Left cardiac atrium (tissue), 4 donors: ENCODE results near the gene CGREF1. TPM values are rescaled to one million over a fixed set of nuclear protein-coding genes. Genes with fewer than 3 reads are reported as not detected.
A peak's percentile ranks its signal among the peaks of the same experiment; 100 is the strongest.
"Not testable (repeated sequence)": the region's sequence is repeated elsewhere in the genome, so short reads cannot be mapped to it uniquely, and the experiment has no call there.

ENCODE experiments used
- ATAC-seq, 2 donors: fragments of 200-7000 bp; cut with Tn5 transposase; one replicate each; pipeline ENCODE4 v1.9.1; 2020; ENCODE audit warnings: mild to moderate bottlenecking in 2 of 2, moderate library complexity in 2 of 2
- DNase-seq: peaks from one replicate; pipeline ENCODE4 v3.0.0-alpha.2; 2020
- intact Hi-C, 2 donors: fragments of 100-400 bp; cut with DNase I; formaldehyde crosslinking; loops; one replicate each; pipeline versions ENCODE4 v1.14.1 to v1.15.1; 2022 to 2023
- total RNA-seq, 2 donors: library from RNA; stranded (reverse); fragmentation: NEBNext Ultra II Directional; extraction: Animal tissue kit (Norgen Biotek cat#: 25700); gene quantifications; one replicate each; pipeline ENCODE4 v1.2.1, GENCODE V29; 2021
- donor health status: DM: no; HTN: yes; CAD: no.
- donor health status: DM: no; HTN: yes; CAD: no; lungs with severe emphysema.
- donor health status: DM: yes; HTN: yes; CAD: no.
- donor health status: Dilated cardiomyopathy.

CGREF1 gene
- total RNA-seq, 2 donors from 2014 or later = 5.6 to 5.9 TPM

DNA sequence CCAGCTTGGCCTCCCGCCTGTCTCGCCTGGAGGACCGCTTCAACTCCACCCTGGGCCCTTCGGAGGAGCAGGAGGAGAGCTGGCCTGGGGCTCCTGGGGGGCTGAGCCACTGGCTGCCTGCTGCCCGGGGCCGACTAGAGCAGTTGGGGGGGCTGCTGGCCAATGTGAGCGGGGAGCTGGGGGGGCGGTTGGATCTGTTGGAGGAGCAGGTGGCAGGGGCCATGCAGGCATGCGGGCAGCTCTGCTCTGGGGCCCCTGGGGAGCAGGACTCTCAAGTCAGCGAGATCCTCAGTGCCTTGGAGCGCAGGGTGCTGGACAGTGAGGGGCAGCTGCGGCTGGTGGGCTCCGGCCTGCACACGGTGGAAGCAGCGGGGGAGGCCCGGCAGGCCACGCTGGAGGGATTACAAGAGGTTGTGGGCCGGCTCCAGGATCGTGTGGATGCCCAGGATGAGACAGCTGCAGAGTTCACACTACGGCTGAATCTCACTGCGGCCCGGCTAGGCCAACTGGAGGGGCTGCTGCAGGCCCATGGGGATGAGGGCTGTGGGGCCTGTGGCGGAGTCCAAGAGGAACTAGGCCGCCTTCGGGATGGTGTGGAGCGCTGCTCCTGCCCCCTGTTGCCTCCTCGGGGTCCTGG lies 36.0 kb downstream of the CGREF1 start:
- intact Hi-C loops = loop anchor here (10.0 kb wide), 2 partner anchors 48 to 118 kb away; partner anchors contain the start of gene TMEM214 (in 2 of the 2)
- no peak for DNase-seq
- no peak for ATAC-seq

DNA sequence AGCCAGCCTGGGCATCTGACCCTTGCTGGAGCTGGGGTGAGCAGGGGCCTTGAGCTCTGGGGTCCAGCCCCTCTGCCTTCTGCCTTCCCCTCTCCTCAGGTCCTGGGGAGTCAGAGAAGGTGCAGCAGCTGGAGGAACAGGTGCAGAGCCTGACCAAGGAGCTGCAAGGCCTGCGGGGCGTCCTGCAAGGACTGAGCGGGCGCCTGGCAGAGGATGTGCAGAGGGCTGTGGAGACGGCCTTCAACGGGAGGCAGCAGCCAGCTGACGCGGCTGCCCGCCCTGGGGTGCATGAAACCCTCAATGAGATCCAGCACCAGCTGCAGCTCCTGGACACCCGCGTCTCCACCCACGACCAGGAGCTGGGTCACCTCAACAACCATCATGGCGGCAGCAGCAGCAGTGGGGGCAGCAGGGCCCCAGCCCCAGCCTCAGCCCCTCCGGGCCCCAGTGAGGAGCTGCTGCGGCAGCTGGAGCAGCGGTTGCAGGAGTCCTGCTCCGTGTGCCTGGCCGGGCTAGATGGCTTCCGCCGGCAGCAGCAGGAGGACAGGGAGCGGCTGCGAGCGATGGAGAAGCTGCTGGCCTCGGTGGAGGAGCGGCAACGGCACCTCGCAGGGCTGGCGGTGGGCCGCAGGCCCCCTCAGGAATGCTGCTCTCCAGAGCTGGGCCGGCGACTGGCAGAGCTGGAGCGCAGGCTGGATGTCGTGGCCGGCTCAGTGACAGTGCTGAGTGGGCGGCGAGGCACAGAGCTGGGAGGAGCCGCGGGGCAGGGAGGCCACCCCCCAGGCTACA lies 36.8 kb downstream of the CGREF1 start:
- intact Hi-C loops = loop anchor here (10.0 kb wide), 2 partner anchors 47 to 117 kb away; partner anchors contain the start of gene TMEM214 (in 2 of the 2)
- DNase-seq (no peak), ATAC-seq (no peak)

DNA sequence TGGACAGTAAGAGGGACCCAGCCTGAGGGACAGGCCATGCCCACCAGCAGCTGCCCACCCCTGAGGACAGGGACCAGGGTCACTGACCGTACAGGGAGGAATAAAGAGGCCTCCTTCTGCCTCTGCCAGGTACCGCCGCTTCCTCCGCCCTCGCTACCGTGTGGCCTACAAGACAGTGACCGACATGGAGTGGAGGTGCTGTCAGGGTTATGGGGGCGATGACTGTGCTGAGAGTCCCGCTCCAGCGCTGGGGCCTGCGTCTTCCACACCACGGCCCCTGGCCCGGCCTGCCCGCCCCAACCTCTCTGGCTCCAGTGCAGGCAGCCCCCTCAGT lies 38.4 kb downstream of the CGREF1 start:
- intact Hi-C loops = loop anchor here (10.0 kb wide), 2 partner anchors 46 to 116 kb away; partner anchors contain the start of gene TMEM214 (in 2 of the 2)
- no peak for ATAC-seq
- no peak for DNase-seq

DNA sequence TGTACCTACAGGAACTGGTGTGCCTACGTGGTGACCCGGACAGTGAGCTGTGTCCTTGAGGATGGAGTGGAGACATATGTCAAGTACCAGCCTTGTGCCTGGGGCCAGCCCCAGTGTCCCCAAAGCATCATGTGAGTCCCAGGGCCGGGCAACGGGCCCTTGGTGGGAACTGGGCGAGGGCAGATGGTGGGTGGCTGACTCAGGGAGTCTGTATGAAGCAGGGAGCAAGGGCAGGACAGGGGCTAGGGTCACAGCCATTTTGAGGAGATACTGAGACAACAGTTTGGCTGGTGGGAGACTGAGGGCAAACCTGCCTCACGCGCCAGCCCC lies 38.8 kb downstream of the CGREF1 start:
- ATAC-seq = no peak
- DNase-seq = no peak
- intact Hi-C loops = loop anchor here (10.0 kb wide), 2 partner anchors 45 to 115 kb away; partner anchors contain the start of gene TMEM214 (in 2 of the 2)

DNA sequence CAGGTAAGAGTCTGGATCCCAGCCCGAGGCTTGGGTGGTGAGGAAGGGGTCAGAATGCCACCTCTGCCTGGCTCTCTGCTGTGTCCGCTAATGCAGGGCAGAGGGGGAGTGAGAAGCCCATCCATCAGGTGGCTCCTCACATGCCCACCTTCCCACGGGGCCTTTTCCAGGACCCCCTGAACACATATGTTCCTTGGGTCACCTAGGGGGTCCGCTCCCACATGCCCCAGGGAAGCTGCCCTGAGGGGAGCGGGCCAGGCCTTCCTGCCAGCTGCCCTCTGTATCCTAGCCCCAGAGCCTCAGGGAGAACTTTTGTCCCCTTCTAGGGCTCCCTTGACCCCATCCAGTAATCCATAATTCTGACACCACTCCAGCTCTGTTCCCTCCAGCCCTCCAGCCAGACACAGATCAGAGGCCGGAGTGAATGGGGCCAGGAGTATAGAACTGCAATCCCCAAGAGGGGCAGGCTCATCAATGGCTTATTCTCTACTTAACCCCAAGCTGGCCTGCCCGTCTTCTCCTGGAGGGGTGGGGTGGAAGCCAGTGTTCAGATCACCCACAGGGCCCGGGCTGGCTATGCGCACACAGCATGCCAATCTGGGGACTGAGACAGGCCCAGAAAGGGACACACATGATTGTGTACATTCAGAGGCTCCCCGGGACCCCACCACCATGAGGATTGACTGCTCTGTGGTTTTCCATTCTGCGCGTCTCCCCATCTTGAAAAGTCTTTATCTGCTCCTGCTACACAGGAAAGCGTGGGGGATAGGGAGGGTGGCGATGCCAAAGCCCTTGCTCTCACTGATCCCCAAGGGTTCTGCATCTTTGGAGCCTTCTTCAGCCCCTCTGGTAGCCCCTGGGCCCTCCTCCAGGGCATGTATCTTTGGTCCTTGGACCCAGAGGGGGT lies 39.4 kb downstream of the CGREF1 start:
- no peak for ATAC-seq
- intact Hi-C loops = loop anchor here (10.0 kb wide), 2 partner anchors 45 to 115 kb away; partner anchors contain the start of gene TMEM214 (in 2 of the 2)
- no peak for DNase-seq

DNA sequence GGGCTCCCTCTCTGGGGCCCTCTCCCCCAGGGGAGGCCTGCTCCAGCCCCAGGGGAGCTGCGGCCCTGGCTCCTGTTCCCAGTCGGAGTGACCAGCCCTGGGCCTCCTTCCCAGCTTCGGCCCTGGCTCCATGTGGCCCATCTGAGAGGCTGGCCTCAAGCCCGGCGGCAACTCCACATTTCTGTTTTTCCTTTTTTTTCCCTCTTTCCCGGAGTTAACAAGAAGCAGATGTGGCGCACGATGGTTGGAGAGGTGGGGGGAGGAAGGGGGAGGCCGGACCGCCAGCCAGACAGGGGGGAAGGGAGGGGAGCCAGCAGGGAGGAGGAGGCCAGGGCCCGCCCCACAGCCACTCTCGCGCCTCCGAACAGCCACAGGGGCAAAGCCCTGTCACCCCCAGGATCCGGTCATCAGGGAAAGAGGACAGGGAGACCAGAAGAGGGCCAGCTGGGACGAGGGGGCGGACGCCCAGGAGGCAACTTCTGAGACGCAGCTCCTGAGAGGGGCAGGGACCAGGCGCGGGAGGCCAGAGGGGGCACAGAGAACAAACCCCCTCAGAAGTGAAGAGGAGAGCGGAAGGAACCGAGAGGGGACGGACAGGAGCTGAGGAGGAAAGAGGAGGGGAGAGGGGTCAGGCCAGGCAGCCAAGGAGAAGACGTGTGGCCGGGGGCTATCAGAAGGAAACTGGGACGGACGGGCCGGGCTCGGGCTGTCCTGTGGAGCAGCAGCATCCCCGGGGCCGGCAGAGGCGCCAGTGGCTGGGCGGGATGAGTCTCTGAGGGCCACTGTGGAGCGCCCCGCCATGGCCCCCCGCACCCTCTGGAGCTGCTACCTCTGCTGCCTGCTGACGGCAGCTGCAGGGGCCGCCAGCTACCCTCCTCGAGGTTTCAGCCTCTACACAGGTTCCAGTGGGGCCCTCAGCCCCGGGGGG lies 40.4 kb downstream of the CGREF1 start, which contains the start of gene EMILIN1:
TSS of gene EMILIN1 (plus strand) at position 349 of the 928 bp plus-strand sequence. CDS start at position 800, 451 bp downstream.
- intact Hi-C loops = no loop called here
- ATAC-seq (peak; percentile 67 to 70), DNase-seq (peak; percentile 84)

DNA sequence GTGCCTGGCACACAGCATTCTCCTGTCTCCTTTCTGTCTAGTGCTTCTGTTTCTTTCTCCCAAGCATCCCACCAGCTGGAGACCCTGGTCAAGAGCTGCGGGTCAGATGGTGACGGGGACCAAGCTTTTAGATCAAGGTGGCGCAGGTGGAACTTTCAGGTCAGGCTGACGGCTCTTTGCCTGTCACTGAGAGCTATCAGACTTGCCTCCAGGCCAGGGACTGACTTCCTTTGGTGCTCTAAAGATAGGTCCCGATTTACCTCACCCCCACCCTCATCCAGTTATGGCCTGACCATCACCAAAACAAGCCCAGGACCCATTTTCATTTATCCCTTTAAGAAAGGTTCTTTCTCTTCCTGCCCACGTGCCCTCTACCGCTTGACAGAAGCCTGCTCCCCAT lies 41.7 kb downstream of the CGREF1 start:
- intact Hi-C loops = no loop called here
- DNase-seq (no peak), ATAC-seq (no peak)

DNA sequence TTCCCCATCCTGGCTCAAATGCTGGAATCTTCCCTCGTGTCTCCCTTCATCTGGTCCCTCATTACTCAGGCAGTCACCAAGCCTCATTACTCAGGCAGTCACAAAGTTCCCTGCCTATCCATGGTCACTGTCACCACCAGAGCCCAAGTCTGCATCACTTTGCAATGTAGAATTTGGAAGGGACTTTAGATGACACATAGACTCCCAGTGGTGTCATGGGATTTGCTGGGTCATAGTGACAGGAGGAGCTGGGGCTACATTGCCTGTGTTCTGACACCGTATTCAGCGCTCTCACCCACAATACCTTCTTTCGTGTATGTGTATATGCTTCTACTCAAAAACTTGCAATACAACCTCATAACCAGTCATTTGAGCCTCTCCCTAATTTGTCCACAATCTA lies 42.6 kb downstream of the CGREF1 start:
- intact Hi-C loops = no loop called here
- no peak for ATAC-seq

DNA sequence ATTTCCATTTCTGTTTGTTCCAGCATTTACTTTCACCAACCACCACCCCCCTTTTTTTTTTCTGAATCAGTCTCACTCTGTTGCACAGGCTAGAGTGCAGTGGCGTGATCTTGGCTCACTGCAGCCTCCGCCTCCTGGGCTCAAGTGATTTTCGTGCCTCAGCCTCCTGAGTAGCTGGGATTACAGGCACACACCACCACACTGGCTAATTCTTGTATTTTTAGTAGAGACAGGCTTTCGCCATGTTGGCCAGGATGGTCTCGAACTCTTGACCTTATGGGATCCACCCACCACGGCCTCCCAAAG lies 43.4 kb downstream of the CGREF1 start:
- intact Hi-C loops, ATAC-seq, DNase-seq: not testable (repeated sequence)

More for the DNA sequence above, 42.6 kb downstream of the CGREF1 start:
- DNase-seq = no peak

DNA sequence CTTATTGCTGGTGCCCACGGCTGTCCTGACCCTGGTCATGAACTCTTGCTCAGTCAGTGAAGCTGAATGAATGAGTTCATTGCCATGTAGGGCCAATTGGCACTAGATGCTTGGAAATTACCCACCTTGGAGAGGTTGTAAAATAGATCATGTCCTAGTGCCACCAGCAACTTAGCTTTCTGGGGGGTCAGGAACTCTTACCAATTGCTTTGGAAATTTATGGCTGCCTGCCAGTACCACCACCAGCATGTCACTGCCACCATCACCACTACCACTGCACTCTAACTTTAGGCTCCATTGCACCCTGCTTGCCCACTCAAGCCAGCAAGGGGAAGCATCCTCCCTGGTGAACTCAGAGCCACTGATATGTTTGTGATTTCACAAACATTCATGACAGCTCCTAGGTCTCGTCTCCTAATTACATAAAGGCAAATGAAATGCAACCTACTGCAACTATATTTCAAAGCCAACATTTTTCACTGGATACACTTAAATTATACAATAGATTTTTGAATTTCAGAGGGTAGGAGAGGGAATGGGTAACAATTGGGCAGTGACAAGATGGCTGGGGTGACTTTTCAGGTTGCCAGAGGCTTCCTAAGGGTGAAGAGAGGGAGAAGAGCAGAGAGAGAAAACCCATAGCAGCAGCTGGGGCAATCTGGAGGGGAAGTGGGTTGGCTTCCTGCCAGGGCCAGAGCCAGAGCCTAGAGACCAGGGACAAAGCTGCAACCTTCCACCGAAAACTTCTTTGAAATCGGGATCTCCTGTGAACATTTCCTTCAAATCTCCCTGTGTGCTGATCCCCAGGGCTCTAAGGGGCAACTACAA lies 44.0 kb downstream of the CGREF1 start:
- DNase-seq = peak; percentile 67
- ATAC-seq = no peak
- intact Hi-C loops = no loop called here

DNA sequence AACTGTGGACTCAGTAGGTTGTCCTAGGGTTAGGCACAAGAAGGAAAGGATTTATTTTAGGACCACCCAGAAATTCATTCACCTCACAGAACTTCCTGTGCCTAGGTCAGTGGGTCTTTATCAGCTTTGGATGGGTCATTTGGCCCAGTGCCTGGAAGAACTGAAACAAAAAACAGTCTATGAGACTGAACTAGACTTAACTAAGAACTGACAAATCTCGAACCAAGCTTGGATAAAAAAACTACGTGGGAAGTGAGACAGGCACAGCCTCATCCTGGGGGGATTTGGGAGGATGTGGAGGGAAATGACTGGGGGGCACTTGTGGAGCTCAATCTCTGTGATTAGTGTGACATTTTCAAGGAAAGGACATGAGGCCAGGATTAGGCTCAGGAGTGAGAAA lies 45.1 kb downstream of the CGREF1 start:
- DNase-seq = no peak
- ATAC-seq = no peak
- intact Hi-C loops = no loop called here

DNA sequence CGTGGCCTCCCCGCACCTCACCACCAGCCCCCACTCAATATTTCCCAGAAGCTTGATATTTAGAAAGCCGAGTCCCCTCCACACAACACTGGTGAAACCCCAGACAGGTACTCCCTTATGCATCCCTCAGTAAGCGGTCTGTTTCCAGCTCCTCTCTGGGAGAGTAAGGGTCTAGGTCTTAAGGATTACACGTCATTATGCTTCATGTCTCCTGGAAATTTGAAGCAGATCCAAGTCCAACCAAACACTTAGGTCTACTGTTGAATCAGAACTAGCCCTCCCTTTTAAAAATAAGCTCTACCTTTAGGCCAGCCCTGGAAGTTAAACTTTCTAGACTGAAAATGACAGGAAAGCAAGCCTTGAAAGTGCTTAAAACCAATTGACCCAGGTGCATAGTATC lies 46.0 kb downstream of the CGREF1 start:
- ATAC-seq (no peak), DNase-seq (no peak)
- intact Hi-C loops = no loop called here

DNA sequence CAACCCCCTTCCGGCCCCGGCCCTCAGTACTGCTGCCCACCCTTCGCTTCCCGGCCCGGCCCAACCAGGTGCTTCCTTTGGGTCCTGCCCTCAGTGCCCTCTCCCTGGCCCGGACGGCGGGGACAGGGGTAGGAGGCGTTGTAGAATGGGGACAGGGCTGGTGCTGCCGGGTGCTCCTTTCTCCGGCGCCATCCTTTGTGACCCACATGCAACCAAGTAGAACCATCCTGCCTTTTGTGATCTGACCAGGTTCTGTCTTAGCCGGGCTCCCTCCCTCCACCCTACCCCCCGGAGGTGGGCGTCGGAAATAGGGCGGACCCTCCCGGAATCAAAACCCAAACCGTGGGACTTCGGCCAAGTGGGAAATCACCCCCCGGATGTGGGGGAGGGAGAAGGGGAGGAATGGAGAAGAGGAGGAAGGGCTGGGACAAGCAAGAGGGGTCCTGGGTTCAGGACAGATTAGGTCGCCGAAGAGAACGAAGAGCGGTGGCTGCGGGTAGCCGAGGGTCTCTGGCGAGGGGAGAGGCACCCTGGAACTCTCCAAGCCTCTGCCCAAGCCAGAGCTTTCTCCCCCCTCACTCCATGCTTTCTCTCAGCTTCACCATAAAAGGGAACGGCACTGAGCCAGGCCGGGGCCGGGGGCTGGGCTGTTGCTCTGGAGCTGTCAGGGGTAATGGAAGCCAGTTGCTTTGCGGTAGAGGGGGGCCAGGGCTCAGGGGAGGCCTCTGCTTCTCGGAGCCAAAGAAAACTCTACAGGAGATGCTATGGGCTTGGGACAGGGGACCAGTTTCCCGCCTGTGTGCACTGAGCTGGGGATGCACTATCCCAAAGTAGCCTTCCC lies 46.7 kb downstream of the CGREF1 start:
- intact Hi-C loops = loop anchor here in 1 of 2 donors (2.0 kb wide), 1 partner anchor 21 kb away; the partner anchor contains the start of gene AGBL5

DNA sequence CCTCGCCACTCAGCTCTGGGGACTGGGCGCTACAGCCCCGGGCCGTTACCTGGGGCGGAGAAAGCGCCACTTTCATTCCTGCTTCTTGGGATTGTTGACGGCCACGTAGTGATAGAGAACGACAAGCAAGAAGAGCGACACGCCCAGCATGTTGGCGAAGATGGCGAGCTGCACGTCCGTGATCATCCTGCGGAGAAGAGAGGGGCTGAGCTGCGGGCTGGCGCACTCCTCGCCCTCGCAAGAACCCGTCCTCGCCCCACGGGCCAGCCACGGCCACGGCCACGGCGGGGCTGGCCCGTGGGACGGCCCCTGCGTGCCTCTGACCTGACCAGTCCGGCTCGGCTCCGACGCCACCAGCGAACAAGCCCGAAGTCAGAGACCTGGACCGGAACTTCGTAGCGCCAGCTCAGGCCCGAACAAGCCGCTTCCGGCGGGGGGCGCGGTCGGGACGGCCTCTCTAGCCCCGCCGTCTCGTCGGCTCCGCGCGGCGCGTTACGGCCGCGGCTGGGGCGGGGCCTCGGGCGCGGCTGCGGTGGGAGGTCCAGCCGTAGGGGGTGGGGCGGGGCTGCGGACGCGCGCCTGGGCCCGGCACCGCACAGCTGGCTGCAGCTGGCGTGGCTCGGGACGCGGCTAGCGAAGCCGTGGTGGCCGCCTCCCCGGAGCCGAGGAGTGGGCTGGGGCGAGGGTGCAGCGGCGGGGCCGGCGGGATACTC lies 47.5 kb downstream of the CGREF1 start, which contains the start of gene OST4:
TSS of gene OST4 (minus strand) at position 378 of the 713 bp plus-strand sequence.
- DNase-seq = peak; percentile 96
- peak; percentile 96 to 97 for ATAC-seq
- intact Hi-C loops = loop anchor here in 1 of 2 donors (2.0 kb wide), 1 partner anchor 21 kb away; the partner anchor contains the start of gene AGBL5

More for the DNA sequence above, 46.7 kb downstream of the CGREF1 start:
- ATAC-seq = peak; percentile 56 to 57
- DNase-seq = peak; percentile 73

DNA sequence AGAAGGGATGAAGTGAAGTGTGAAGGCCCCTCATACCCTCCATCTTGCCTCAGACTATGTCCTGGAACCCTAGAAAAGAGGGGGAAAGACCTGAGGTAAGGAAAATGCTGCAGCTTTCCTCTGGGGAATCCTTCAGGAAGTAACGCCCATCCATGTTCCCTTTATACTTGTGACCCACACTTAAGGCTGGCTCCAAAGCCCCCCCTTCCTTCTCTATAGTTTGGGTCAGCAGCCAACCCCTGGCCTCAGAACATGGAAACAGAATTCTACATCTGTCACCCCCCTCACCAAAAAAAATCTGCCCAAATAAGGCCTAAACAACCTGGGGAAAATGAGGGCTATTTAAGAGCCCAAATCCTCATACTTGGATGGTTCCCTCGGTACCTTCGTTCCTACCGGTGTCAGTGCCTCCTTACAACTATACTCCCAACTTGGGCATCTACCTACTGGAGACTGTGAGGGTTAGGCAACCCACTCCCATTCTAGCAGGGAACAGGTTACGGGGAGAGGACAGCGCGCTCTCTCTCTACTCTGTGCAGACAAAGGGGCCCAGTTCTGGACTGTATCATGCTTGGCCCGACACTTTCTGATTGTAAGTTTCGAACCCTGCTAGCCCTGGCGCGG lies 48.2 kb downstream of the CGREF1 start:
- DNase-seq (no peak), ATAC-seq (peak; percentile 0)
- intact Hi-C loops = loop anchor here in 1 of 2 donors (2.0 kb wide), 1 partner anchor 20 kb away; the partner anchor contains the start of gene AGBL5
